HT1080 (cell line): Measurements from ENCODE around the gene PLEKHM1. TPM values are rescaled to one million over a fixed set of nuclear protein-coding genes. Genes with fewer than 3 reads are reported as not detected.

Experiments
- DNase-seq: peaks from one replicate; pipeline ENCODE4 v3.0.0-alpha.2; 2015; ENCODE audit warnings: low read depth
- small RNA-seq: library from RNA; depleted of rRNA; stranded (forward); fragments of <200 nt; gene quantifications from one replicate; pipeline ENCODE3, GENCODE V24; 2014
- total RNA-seq: library from RNA; depleted of rRNA; stranded (reverse); fragments of >200 nt; shearing (Covaris generic); gene quantifications from 2 replicates; pipeline ENCODE4 v1.2.3, GENCODE V29; 2014; rRNA removed

PLEKHM1 gene
- total RNA-seq, 1 experiment from 2014 or later: 16.4 TPM

GRCh38 chr17:45402916-45403315, 87.6 kb downstream of the PLEKHM1 start:
- no peak for DNase-seq

- DNase-seq: no peak
Measured at GRCh38 chr17:45398800-45399199, 91.7 kb downstream of the PLEKHM1 start.

- DNase-seq: no peak
Measured at GRCh38 chr17:45397796-45398195, 92.7 kb downstream of the PLEKHM1 start.

- DNase-seq: no peak
Measured at GRCh38 chr17:45396496-45397205, 93.9 kb downstream of the PLEKHM1 start.

GRCh38 chr17:45395569-45396415, 94.7 kb downstream of the PLEKHM1 start:
- no peak for DNase-seq

GRCh38 chr17:45394913-45395568, 95.5 kb downstream of the PLEKHM1 start:
- peak; percentile 74 for DNase-seq

GRCh38 chr17:45394564-45394912, 96.0 kb downstream of the PLEKHM1 start:
- DNase-seq: no peak

- no peak for DNase-seq
Measured at GRCh38 chr17:45394091-45394490, 96.4 kb downstream of the PLEKHM1 start.

GRCh38 chr17:45393411-45393810, 97.1 kb downstream of the PLEKHM1 start:
- no peak for DNase-seq

- no peak for DNase-seq
Measured at GRCh38 chr17:45391918-45392317, 98.6 kb downstream of the PLEKHM1 start.

- no peak for DNase-seq
Measured at GRCh38 chr17:45391291-45391690, 99.2 kb downstream of the PLEKHM1 start.

- DNase-seq: no peak
Measured at GRCh38 chr17:45389354-45389753, 101.2 kb downstream of the PLEKHM1 start.

GRCh38 chr17:45388604-45389325, 101.8 kb downstream of the PLEKHM1 start:
- peak; percentile 61 for DNase-seq

- no peak for DNase-seq
Measured at GRCh38 chr17:45387739-45388138, 102.8 kb downstream of the PLEKHM1 start.

GRCh38 chr17:45386178-45386577, 104.3 kb downstream of the PLEKHM1 start:
- no peak for DNase-seq

Small RNA genes lying within 50 kb of the gene (small RNA-seq; reads per million reads assigned to genes)
- not detected for gene RF00017

Other genes with a start within 250 kb of the PLEKHM1 start
- gene SPATA32, start 228.6 kb downstream of the PLEKHM1 start, total RNA-seq: not detected in 2 replicates
- 13.0 and 13.2 TPM in 2 replicates for gene MAP3K14, start 173.7 kb downstream of the PLEKHM1 start, total RNA-seq
- gene ARHGAP27, start 57.9 kb downstream of the PLEKHM1 start, total RNA-seq: 10.2 and 11.4 TPM in 2 replicates